Measurements from ENCODE around the gene AGAP2.

DNA sequence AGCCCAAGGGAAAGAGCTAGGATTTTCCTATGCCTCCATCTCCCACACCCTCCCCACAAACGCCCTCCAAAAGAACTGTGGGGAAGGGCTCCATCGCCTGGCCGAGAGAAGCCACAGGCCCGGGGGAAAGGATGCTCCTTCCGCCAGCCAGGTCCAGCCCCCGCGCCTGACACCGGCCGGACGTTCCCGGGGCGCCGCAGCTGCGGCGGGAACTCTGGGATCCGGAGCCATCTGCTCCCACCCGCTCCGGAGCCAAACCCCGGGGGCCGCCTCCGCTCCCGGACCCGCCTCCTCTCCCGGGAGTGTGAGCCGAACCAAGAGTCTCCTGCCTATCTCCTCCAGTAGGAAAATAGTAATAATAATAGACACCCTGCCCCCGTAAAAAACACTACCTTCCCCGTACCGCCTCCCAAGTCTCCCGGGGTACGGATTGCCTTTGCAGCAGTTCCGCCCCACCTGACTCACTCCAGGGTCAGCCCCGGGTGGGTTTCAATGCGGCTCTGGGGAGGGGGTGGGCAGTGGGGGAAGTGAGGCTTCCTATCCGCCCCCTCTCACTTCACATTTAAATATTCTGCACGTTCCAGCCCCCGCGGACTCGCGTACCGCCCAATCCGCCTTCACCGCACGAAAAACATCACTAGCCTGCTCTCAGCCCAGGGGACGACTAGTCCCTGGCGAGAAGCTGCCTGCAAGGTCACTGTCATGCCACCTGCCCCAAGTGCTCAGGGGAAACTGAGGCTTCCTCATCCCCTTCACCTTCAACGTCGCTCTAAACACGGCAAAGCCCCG is 2.4 kb downstream of the AGAP2 start:
- TF ChIP-seq, protein P1, sequence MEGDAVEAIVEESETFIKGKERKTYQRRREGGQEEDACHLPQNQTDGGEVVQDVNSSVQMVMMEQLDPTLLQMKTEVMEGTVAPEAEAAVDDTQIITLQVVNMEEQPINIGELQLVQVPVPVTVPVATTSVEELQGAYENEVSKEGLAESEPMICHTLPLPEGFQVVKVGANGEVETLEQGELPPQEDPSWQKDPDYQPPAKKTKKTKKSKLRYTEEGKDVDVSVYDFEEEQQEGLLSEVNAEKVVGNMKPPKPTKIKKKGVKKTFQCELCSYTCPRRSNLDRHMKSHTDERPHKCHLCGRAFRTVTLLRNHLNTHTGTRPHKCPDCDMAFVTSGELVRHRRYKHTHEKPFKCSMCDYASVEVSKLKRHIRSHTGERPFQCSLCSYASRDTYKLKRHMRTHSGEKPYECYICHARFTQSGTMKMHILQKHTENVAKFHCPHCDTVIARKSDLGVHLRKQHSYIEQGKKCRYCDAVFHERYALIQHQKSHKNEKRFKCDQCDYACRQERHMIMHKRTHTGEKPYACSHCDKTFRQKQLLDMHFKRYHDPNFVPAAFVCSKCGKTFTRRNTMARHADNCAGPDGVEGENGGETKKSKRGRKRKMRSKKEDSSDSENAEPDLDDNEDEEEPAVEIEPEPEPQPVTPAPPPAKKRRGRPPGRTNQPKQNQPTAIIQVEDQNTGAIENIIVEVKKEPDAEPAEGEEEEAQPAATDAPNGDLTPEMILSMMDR (IDR thresholded peaks at IDR 0.05): no peak
- no peak for TF ChIP-seq POLR2A (IDR thresholded peaks at IDR 0.05)

Measured in vagina (tissue), 2 donors.